Measurements from ENCODE around the gene COX14. TPM values are rescaled to one million over a fixed set of nuclear protein-coding genes. Genes with fewer than 3 reads are reported as not detected.

Gene COX14
- total and polyA plus RNA-seq, 2 experiments from 2014 or later, result 53.4 to 122 TPM

GRCh38 chr12:50117057-50117622 lies 5.1 kb downstream of the COX14 start:
- Histone ChIP-seq H3F3A (ENCODE audit: insufficient read depth) (peaks cover 7% of the 10 kb centered on the region), H2AFZ (no peak overlapping the region), H3K9ac (no peak overlapping the region), H3K4me2 (ENCODE audit: unreplicated experiment) (no peak overlapping the region), H3K9me3 (ENCODE audit: low read depth) (no peaks in the 10 kb centered on the region), H3K4me3 (no peak overlapping the region), H4K20me1 (ENCODE audit: insufficient read depth) (no peaks in the 10 kb centered on the region), H3K27me3 (replicated peaks; ENCODE audit: insufficient read depth) (no peaks in the 10 kb centered on the region), H3K36me3 (ENCODE audit: low read depth) (0 out of 2 replicates have a peak, but pooled peaks cover 6% of the 10 kb centered on the region), H3K4me1 (ENCODE audit: insufficient read depth) (no peaks in the 10 kb centered on the region), H3K9me2 (ENCODE audit: insufficient read depth) (no peaks in the 10 kb centered on the region), H3K27ac (no peak overlapping the region), H3K79me2 (ENCODE audit: insufficient read depth) (peaks cover 77% of the 10 kb centered on the region)
- WGBS, 2 experiments (ENCODE audit: low coverage in 1 of 2, low lambda C conversion rate in 2 of 2, missing lambda C conversion rate in 2 of 2), result 80 to 88% methylated on average over 6 of the region's 6 CpGs
- TF ChIP-seq EZH2phosphoT487 (IDR thresholded peaks at IDR 0.05; ENCODE audit: insufficient read depth, low read depth) (no peak), EZH2 (IDR thresholded peaks at IDR 0.05; ENCODE audit: insufficient read depth, poor library complexity, severe bottlenecking) (no peak)
- in situ Hi-C loops (cut with MboI), result no loop called here
- DNase-seq, result no peak

- Histone ChIP-seq H3K9ac (no peak overlapping the region), H3K27ac (no peak overlapping the region), H3K4me1 (ENCODE audit: insufficient read depth) (no peaks in the 10 kb centered on the region), H3K36me3 (ENCODE audit: low read depth) (0 out of 2 replicates have a peak, but pooled peaks cover 6% of the 10 kb centered on the region), H3K27me3 (replicated peaks; ENCODE audit: insufficient read depth) (no peaks in the 10 kb centered on the region), H3K4me3 (no peak overlapping the region), H3K9me2 (ENCODE audit: insufficient read depth) (no peaks in the 10 kb centered on the region), H3K79me2 (ENCODE audit: insufficient read depth) (peaks cover 58% of the 10 kb centered on the region), H2AFZ (no peak overlapping the region), H3K9me3 (ENCODE audit: low read depth) (no peaks in the 10 kb centered on the region), H3F3A (ENCODE audit: insufficient read depth) (peaks cover 10% of the 10 kb centered on the region; the same call in 1 of the 2 replicates), H3K4me2 (ENCODE audit: unreplicated experiment) (no peak overlapping the region), H4K20me1 (ENCODE audit: insufficient read depth) (no peaks in the 10 kb centered on the region)
- 97 to 100% methylated on average over 2 of the region's 2 CpGs for WGBS, 2 experiments (ENCODE audit: low coverage in 1 of 2, low lambda C conversion rate in 2 of 2, missing lambda C conversion rate in 2 of 2)
- no peak for DNase-seq
- TF ChIP-seq EZH2 (IDR thresholded peaks at IDR 0.05; ENCODE audit: insufficient read depth, poor library complexity, severe bottlenecking) (no peak), EZH2phosphoT487 (IDR thresholded peaks at IDR 0.05; ENCODE audit: insufficient read depth, low read depth) (no peak)
- in situ Hi-C loops (cut with MboI), result no loop called here
These were observed 7.4 kb downstream of the COX14 start for GRCh38 chr12:50119387-50119786.

GRCh38 chr12:50120521-50120920 lies 8.5 kb downstream of the COX14 start:
- TF ChIP-seq EZH2phosphoT487 (IDR thresholded peaks at IDR 0.05; ENCODE audit: insufficient read depth, low read depth), result no peak
- no peak for TF ChIP-seq EZH2 (IDR thresholded peaks at IDR 0.05; ENCODE audit: insufficient read depth, poor library complexity, severe bottlenecking)
- 0 out of 2 replicates have a peak, but pooled peaks cover 6% of the 10 kb centered on the region for H3K36me3 ChIP-seq (ENCODE audit: low read depth)
- DNase-seq, result no peak
- in situ Hi-C loops (cut with MboI), result no loop called here
- H3F3A ChIP-seq (ENCODE audit: insufficient read depth), result peaks cover 21% of the 10 kb centered on the region; the same call in 1 of the 2 replicates
- WGBS, 2 experiments (ENCODE audit: low coverage in 1 of 2, low lambda C conversion rate in 2 of 2, missing lambda C conversion rate in 2 of 2), result 85 to 88% methylated on average over 3 of the region's 3 CpGs
- no peaks in the 10 kb centered on the region for H3K4me1 ChIP-seq (ENCODE audit: insufficient read depth)
- no peak overlapping the region for H2AFZ ChIP-seq
- H3K79me2 ChIP-seq (ENCODE audit: insufficient read depth), result peaks cover 46% of the 10 kb centered on the region
- no peaks in the 10 kb centered on the region for H3K27me3 ChIP-seq (replicated peaks; ENCODE audit: insufficient read depth)
- H3K9ac ChIP-seq, result no peak overlapping the region
- H3K27ac ChIP-seq, result no peak overlapping the region
- no peaks in the 10 kb centered on the region for H3K9me3 ChIP-seq (ENCODE audit: low read depth)
- no peak overlapping the region for H3K4me2 ChIP-seq (ENCODE audit: unreplicated experiment)
- H3K9me2 ChIP-seq (ENCODE audit: insufficient read depth), result no peaks in the 10 kb centered on the region
- no peak overlapping the region for H3K4me3 ChIP-seq
- no peaks in the 10 kb centered on the region for H4K20me1 ChIP-seq (ENCODE audit: insufficient read depth)

- Histone ChIP-seq H3K27ac (no peak overlapping the region), H3K4me3 (no peak overlapping the region), H3K4me1 (ENCODE audit: insufficient read depth) (no peaks in the 10 kb centered on the region), H3K9me3 (ENCODE audit: low read depth) (no peaks in the 10 kb centered on the region), H2AFZ (no peak overlapping the region), H4K20me1 (ENCODE audit: insufficient read depth) (no peaks in the 10 kb centered on the region), H3K36me3 (ENCODE audit: low read depth) (0 out of 2 replicates have a peak, but pooled peaks cover 6% of the 10 kb centered on the region), H3K27me3 (replicated peaks; ENCODE audit: insufficient read depth) (no peaks in the 10 kb centered on the region), H3F3A (ENCODE audit: insufficient read depth) (peaks cover 25% of the 10 kb centered on the region; the same call in 1 of the 2 replicates), H3K9me2 (ENCODE audit: insufficient read depth) (no peaks in the 10 kb centered on the region), H3K79me2 (ENCODE audit: insufficient read depth) (peaks cover 42% of the 10 kb centered on the region), H3K9ac (no peak overlapping the region), H3K4me2 (ENCODE audit: unreplicated experiment) (no peak overlapping the region)
- no peak for TF ChIP-seq EZH2phosphoT487 (IDR thresholded peaks at IDR 0.05; ENCODE audit: insufficient read depth, low read depth)
- no peak for TF ChIP-seq EZH2 (IDR thresholded peaks at IDR 0.05; ENCODE audit: insufficient read depth, poor library complexity, severe bottlenecking)
- 88 to 90% methylated on average over 3 of the region's 3 CpGs for WGBS, 2 experiments (ENCODE audit: low coverage in 1 of 2, low lambda C conversion rate in 2 of 2, missing lambda C conversion rate in 2 of 2)
- in situ Hi-C loops (cut with MboI), result no loop called here
- no peak for DNase-seq
These were observed 8.9 kb downstream of the COX14 start for GRCh38 chr12:50120953-50121352.
